NCI-H146 (cell line): ENCODE measurements around the gene PRR27.
A peak's percentile ranks its signal among the peaks of the same experiment; 100 is the strongest.

Experiments used
- DNase-seq: peaks from one replicate; lab custom pipeline; 2025; lab: John Stamatoyannopoulos, UW

Gene PRR27

DNA sequence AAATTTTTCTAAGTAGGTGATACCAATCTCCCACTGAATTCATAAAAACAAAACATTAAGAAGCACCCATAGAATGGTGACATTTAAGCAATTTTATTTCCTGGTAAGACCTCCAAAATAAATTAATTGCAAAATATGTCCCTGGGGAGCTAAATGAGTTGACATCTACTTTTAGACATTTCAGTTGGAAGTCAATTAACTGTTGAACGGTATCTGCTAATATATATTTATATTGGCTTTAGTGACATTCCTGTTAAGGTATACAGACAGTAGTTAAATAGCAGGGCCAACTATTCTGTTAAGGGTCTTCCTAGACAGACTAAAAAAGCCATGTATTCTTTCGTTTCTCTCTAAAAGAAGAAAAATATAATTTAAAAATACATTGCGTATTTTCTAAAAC, at the start of gene PRR27:
Gene PRR27, plus strand, starts transcription at position 301 of the 400 bp plus-strand sequence. CDS start 139 bp downstream, outside the sequence.
- DNase-seq = no peak

DNA sequence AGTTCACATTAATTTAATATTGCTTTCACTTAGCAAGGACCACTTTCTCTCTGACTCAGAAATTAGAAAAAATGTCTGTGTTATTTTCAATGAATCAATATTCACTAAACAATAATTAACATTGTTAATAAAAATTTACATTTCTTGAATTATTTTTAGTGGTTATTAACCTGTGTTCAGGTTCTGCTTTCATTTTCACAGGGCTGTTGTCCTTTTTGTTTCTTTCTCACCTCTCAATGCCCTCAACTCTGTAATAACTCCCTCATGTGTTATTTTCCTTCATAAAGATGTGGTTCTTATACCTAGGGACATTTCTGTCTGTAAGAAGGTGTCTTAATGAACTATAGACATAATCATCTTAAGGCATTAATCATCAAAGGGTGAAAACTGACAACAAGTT, 43.1 kb upstream of the PRR27 start:
- no peak for DNase-seq

DNA sequence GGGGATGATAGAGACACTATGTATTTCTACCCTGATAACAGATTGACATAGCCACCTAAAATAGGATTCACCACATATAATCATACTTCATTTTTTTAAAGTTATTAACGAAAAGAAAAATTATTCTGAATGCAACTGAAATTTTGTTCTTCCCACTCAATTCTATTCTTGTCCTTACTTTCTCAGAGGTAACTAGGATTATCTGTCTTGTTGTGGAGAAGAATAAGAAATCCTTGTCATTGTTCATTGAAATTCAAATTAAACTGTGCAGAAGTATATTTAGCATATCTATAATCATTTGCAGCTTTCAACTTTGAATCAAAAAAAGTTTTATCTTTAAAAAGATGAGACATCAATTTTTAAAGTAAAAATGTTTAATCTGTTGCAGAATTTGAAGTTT, 40.4 kb upstream of the PRR27 start:
- DNase-seq = no peak

DNA sequence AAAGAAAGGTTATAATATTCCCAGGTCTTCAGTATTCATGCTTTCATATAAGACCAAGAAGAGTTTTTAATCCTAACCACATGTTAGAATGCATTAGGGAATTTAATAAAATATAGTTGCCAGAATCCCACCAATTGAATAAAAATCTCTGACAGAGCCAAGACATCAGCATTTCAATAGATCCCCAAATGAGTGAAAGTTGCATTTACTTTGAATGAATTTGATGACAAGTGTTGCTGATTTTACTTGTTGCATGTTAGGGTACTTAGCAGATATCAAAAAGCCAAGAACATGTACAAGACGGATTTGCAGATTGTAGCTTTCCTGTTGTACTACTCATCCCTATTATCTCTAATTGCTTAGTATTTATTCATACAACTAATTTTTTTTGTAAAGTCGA, 39.9 kb upstream of the PRR27 start:
- DNase-seq = no peak

DNA sequence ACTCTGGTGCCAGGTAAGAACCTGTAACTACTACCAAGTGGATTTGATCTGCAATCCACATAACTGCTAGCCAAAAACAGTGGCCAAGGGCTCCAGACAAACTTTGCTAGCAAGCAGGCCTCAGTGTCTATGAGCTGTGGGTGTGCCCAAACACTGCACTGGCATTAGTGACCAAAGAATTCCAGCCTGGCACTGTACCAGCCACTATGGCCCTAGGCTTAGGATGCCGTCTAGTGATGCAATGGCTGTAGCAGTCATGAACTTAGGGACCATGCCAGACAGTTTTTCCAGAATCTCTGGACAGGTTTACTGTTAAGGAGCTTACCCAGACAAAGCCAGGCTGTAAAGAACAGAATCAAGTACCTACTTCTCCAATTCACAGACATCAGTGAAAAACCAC, 33.7 kb upstream of the PRR27 start:
- no peak for DNase-seq

DNA sequence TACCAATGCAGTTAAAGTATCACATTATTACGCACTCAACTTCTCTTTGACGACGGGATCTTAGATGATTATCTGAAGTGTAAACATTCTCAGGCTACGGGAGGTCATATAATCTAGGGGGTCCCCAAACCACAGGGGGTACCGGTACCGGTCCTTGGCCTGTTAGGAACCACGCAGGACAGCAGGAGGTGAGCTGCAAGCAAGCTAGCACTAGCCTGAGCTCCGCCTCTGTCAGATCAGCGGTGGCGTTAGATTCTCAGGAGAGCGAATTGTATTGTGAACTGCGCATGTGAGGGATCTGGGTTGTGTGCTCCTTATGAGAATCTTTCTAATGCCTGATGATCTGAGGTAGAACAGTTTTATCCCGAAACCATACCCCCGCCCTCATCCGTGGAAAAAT, 20.6 kb upstream of the PRR27 start:
- no peak for DNase-seq

GRCh38 chr4:70138751-70139150, 15.3 kb upstream of the PRR27 start:
- no peak for DNase-seq

GRCh38 chr4:70151271-70151670, 2.8 kb upstream of the PRR27 start:
- no peak for DNase-seq

DNA sequence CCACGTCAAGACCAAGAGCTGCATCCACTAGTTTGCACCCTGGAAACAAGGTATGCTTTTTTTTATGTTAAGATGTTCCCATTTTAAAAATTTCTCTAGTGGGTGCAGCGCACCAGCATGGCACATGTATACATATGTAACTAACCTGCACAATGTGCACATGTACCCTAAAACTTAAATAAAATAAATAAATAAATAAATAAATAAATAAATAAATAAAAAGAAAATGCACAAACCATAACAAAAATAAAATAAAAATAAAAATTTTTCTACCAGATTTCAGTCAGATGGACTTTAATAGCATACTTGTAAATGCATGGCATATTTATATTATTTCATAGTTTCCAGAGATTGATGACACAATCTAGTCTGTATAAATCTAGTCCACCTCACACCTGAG, 1.9 kb upstream of the PRR27 start:
- no peak for DNase-seq

DNA sequence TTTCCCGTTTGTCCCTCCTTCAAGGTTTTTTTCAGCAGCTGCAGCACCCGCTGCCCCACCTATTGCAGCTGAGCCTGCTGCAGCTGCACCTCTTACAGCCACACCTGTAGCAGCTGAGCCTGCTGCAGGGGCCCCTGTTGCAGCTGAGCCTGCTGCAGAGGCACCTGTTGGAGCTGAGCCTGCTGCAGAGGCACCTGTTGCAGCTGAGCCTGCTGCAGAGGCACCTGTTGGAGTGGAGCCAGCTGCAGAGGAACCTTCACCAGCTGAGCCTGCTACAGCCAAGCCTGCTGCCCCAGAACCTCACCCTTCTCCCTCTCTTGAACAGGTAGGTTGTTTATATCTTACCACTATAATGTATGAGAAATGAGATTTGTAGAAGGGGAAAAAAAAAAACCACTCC, 4.5 kb downstream of the PRR27 start:
- peak; percentile 21 for DNase-seq

DNA sequence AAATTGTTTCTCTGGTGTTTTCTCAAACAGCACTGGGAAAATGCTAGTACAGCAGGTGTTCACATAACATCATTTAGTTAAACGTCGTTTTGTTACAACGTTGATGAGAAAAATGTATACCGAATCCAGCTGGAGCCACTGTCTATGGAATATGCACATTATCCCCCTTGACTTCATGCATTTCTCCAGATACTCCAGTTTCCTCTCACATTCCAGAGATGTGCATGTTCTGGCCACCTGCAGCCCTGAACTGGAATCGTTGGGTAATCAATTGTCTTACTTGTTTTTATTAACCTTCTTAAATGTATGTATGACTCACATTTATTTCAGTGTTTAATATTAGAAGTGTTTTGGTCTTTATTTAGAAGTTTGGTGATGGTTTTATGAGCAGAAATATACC, 23.1 kb downstream of the PRR27 start:
- no peak for DNase-seq

GRCh38 chr4:70178075-70178660, 24.1 kb downstream of the PRR27 start:
- no peak for DNase-seq

DNA sequence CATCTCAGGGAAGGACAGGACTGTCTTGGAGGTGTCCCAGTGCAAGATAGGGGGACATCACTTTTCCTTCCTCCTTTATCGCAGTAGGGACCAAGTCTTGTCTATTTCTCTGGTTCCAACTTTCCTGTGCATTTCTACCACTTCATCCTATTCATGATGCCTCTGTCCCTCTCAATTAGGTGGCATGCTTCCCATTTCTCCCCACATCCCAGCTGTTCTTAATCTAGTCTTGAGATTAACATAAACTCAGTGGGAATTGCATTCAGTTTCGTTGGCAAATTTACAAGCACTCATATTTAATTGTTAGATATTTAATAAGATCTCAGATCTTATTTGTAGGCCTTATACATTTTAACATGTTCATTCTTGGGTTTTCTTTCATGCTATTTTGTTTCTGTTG, 25.8 kb downstream of the PRR27 start:
- DNase-seq = no peak

DNA sequence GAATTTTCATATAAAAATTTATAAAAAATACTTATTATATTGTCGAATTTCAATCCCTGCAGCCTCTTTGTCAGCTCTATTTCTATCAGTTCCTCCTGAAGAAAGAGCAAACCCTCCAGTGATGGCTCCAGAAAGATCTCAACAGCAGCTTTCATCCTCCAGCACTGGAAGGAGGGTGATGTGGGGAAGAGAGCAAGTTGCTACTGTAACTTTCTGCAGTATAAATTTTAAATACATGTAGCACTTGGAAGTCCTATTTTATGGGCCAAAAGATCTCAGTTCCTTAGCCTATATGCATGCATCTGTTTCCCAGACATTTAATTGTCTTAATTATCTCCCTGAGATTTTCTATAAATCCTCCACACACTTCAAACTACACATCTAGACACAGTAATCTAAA, 27.8 kb downstream of the PRR27 start:
- no peak for DNase-seq

DNA sequence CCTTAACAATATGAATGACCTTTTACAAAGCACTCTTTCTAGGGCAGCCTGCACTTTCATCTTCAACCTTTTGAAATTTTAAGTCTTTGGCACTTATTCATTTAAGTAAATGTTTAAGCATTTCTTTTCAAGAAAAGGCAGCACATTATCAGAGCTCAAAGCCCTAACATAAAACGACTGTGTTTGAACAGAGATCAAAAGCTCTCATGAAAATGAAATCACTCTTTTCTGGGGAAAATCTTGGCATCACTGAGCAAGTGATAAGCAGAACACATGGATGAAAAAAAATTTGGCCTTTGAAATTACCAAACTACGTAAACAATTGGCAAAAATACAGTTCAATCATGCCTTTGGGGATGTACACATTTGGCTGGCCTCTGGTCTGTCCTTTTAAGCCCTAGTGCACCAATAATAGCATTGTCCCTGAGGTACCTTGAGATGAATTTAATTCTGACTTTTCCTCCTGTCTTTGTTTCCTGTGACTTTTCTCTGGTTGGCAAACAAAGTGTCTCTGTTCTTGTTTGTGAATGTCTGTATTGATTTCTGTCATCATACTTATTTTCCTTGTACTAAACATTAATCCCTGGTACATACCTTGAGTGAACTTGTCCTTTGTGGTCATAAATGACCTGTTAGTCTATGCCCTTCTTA, 28.6 kb downstream of the PRR27 start:
- DNase-seq = no peak

DNA sequence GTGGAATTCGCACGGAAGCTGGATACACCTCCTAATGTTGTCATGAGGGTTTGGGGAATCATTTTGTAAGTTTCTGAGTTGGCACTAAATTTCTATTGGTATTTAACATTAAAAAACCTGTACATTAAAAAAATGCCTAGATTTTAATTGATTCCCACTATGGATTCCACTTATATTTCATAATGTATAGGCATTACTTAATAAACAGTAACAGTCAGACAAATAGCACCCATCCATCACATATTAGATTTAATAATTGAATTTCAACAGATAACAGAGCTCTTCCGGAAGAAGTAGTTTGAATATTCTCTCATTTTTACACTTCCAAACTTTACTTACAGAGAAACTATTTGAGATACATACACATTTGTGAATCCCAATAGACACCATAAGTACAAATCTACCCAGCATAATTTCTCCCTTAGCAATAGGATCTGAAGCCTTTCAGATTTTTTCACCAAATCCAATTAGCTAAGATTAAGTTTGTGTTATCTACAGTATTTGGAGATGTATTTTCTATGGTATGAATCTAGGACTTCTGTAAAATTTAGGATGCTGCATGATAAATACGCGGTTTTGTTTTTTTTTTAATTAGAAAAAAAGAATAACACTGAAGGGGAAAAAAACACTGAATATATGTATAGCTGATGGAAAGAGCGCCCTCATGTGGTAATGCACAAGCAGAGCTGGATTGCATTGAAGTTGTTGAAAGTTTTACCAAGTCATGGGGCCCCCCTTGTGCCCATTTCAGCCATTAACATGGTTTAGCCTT, 29.3 kb downstream of the PRR27 start:
- peak; percentile 26 for DNase-seq

DNA sequence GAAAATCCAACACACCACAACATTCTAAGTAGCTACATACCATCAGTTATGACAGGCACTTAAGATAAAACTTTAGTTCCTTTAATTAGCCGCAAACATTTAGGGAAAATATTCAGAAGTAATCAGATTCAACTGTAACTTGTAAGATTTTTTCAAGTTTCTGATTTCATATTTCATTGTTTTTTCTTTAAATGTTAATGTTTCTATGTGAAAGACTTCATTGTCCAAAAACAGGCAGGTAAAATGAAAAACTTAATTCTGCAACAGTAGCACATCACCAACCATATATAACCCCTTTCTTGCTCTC, 29.9 kb downstream of the PRR27 start:
- no peak for DNase-seq

GRCh38 chr4:70187216-70187615, 33.2 kb downstream of the PRR27 start:
- no peak for DNase-seq

- DNase-seq = no peak
Measured at GRCh38 chr4:70190579-70190978, 36.5 kb downstream of the PRR27 start.

- no peak for DNase-seq
Measured at GRCh38 chr4:70191647-70192046, 37.6 kb downstream of the PRR27 start.

GRCh38 chr4:70192895-70193294, 38.9 kb downstream of the PRR27 start:
- DNase-seq = no peak

DNA sequence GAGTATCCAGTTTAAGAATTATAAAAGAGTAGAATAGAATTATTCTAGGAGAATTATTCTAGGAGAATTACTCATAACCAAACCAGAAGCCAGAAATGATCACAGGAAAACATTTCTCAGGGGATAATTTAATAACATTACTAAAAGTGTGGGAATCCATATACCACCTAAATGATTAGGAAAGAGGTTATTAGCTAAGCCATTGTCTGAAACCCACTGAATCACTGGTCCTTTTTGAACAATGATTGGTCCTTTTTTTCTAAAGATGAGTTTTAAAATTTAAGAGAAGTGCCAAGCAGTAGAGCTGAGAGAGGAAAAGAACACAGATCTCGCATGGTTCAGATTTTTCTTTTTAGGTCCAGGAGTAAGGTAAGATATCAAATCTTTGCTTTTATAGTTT, 41.4 kb downstream of the PRR27 start, which contains the start of gene ODAM:
Gene ODAM, plus strand, starts transcription at position 301 of the 400 bp plus-strand sequence. CDS start 819 bp downstream, outside the sequence.
- no peak for DNase-seq

- DNase-seq = no peak
Measured at GRCh38 chr4:70196857-70197256, 42.8 kb downstream of the PRR27 start.
